DLD1 (cell line): ENCODE measurements around the gene CPS1.

Experiments used
- in situ Hi-C: cut with HindIII; loops from 2 replicates; pipeline ENCODE4 v1.10.0; 2017; ENCODE audit warnings: low sequenced_read_pairs

CPS1 gene

GRCh38 chr2:210671065-210671464 is 114.7 kb downstream of the CPS1 start:
- in situ Hi-C loops: no loop called here

GRCh38 chr2:210673117-210673516 is 116.7 kb downstream of the CPS1 start:
- in situ Hi-C loops: no loop called here

- in situ Hi-C loops: no loop called here
Measured at GRCh38 chr2:210676067-210676466, 119.7 kb downstream of the CPS1 start.

DNA sequence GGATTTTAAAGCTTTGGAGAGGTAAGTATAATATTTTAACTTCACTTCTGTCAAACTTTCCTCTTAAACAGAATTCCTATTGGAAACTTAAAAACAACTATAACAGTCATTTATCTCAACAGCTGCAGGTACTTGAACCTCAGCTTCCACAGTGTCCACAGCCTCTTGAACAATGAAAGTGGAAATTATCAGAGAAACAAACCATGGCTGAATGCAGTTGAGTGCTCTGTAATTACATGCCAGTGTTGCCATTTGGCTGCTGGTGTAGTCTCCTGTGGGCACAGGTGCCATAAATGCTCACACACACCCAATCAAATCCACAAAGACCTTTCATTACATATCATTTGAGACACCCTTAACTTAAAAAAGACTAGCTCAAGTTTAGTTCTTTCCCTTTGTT is 125.1 kb downstream of the CPS1 start:
- in situ Hi-C loops: no loop called here

GRCh38 chr2:210686401-210686800 is 130.0 kb downstream of the CPS1 start:
- in situ Hi-C loops: no loop called here

DNA sequence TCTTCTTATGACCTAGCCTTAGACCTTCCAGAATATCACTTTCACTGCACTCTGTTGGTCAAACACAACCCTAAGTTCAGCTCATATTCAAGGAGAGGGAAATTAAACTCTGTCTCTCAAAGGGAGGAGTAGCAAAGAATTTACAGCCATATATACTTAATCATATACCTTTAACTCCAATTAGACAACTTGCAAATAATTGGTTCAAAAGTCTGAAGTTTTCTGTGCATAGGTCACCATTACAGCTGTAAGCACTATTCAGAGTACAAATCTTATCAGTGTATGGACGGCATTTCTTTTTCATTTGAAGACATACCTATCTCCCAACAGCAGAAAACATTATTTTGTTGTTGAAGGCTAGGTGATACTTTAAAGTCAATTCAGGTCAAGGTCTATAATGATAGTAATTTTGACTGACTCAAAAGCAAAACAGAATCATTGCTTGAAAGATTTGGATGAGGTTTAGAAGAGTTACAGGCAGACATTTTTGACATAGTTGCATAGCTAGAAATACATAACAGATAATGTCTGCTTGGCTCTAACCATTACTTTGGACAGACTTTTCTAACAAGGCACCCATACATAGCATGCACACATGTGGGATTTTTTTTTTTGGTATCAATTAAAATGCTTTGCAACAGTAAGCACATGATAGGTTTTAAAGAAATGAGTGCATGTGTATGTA is 131.5 kb downstream of the CPS1 start:
- in situ Hi-C loops: no loop called here

- in situ Hi-C loops: no loop called here
Measured at GRCh38 chr2:210707900-210708299, 151.5 kb downstream of the CPS1 start.

GRCh38 chr2:210713122-210713521 is 156.7 kb downstream of the CPS1 start:
- in situ Hi-C loops: no loop called here

GRCh38 chr2:210715560-210716082 is 159.2 kb downstream of the CPS1 start:
- in situ Hi-C loops: no loop called here

DNA sequence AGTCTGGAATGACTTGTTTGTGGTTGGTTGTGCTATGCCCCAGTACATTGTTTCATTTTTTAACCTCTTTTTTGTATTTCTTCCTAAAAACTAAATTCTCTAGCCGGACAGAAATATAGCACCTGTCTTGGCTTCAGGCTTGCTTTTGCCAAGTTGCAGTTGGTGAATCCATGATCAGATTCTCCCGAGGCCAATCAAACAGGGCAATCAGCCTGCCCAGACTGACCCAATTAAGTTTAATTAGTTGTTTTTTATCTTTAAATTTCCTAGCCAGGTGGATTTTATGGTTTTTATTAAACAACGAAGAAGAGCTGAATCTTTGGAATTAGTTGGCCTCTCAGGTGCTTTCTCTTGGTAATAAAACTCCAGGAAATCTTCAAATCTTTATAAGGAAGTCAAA is 162.1 kb downstream of the CPS1 start:
- in situ Hi-C loops: no loop called here

DNA sequence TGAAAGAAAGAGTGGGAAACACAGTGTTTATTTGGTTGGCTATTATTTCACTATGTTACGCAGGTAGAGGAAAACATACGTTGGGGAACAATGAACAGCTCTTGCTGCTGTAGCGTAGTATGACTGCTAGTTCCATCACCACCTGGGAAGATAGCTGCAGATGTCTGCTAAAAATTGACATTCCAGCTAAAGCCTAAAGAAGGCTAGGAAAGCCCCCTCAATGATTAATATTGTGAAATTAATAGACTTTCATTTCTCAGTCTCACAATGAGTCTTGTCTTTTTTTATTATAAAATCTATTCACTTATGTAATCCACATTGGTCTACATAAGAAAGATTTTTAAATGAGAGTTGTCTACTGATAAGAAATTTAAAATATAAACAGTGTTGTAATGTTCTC is 165.7 kb downstream of the CPS1 start:
- in situ Hi-C loops: no loop called here

DNA sequence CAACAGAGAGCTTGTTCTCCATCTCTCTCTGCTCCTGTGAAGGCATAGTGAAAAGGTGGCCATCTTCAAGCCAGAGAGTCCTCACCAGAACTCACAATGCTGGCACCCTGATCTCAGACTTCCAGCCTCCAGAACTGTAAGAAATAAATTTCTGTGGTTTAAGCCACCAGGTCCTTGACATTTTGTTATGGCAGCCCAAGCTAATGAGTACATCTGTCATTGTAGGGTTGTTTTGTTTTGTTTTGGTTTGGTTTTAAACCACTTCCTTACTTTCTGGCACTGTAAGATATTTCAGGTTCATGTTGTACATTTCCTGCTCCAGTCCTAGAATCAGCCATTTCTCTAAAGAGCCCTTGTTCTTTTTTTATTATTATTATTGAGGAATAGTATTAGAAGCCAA is 171.2 kb downstream of the CPS1 start:
- in situ Hi-C loops: no loop called here
